Caki2 (cell line): ENCODE data around the gene ARPC4. TPM values are rescaled to one million over a fixed set of nuclear protein-coding genes. Genes with fewer than 3 reads are reported as not detected.
"Not testable (repeated sequence)": the region's sequence is repeated elsewhere in the genome, so short reads cannot be mapped to it uniquely, and the experiment has no call there.

Source experiments
- DNase-seq: peaks from one replicate; pipeline ENCODE4 v3.0.0-alpha.2; 2015; ENCODE audit warnings: low read depth
- in situ Hi-C: cut with HindIII; loops from 2 replicates; pipeline ENCODE4 v1.10.0; 2016; ENCODE audit warnings: low sequenced_read_pairs, low pct_unique_long_range_greater_than_20kb, mixed read lengths
- total RNA-seq: library from RNA; depleted of rRNA; stranded (reverse); fragments of >200 nt; shearing (Covaris generic); gene quantifications from 2 replicates; pipeline ENCODE4 v1.2.3, GENCODE V29; 2014; ENCODE audit warnings: low replicate concordance

The ARPC4 gene
- total RNA-seq, 1 experiment from 2014 or later, result 238 TPM

DNA sequence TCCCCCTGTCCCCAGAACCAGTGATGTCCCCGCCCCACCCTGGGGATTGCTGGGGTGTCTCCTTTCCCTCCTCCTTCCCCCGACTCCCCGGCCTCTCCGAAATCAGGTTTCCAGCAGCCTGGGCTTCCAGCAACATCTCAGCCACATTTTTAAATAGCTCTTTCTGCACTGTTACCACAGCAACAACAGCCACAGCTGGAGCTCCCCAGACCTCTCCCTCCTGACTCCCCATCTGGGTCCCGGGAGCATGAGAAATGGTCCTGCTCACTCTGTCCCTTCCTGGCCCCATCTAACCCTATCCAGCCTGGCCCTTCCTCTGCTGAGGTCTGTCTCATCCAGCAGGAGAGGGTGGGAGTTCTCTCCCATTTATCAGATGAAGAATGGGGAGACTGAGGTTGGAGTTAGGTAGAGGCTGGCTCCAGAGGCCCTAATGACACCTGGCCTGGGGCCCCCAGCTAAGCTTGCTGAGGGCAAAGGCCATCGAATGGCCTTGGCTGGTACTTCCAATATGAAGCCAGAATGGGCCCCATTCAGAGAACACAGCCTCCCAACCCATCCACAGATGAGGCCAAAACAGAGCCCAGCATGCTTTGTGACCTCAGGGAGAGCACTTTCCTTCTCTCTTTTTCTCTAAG is 24.6 kb upstream of the ARPC4 start:
- in situ Hi-C loops, result no loop called here
- DNase-seq, result no peak

DNA sequence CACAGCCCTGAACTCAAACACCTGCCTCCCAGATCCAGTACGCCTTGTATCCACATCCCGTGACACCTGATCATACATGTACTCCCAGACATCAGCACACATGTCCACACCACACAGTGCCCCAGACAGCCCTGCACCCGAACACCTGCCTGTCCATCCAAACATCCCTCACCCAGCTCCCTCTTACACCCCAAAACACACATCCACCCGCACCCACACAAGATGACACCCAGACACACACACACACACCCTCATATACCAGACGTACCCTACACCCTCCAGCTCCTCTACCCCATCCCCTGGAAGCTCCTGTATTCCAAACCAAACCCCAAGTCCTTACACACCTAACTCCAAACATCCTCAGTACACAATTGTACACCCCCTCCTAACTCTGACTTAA is 23.9 kb upstream of the ARPC4 start:
- in situ Hi-C loops, result no loop called here
- DNase-seq, result no peak

DNA sequence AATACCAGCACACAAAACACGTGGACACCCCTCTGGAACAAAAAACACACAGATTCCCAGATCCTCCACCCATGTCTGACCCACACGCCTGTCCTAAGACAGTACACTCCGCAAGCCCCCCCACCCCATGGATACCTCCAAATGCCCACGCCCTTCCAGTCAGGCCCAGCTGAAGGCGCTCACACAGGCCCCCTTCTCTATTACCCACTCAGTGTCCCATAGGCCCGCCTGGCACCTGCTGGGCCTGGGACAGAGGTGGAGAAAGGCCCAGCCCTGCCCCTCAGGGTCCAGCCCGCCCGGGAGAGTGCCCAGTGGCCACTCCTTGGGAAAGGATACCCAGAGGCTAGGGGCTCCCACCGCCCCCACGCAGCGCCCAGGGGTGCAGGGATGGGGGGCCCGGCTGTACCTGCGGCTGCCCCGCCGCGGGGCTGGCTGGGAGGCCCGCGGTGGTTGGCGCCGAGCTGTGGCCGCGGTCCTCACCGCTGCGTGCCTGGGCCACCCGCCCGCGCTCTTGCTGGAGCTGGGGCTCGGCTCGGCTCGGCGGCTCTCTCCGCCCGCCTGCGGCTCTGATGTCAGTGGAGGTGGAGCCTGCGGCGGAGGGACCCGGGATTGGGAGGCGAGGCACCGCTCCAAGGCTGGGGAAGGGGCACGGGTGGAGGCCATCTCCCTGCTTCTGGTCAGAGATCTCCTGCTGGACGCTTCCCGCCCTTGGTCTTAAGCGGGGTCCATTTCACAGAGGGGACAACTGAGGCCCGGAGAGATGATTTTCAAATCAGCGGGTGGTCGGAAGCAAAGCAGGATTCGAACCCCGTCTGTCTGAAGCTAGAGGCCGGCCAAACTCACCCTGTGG is 23.2 kb upstream of the ARPC4 start, which contains the start of gene CAMK1:
TSS of gene CAMK1 (minus strand) at position 522 of the 850 bp plus-strand sequence. CDS start 2,198 bp downstream, outside the sequence.
- peak; percentile 50 for DNase-seq

GRCh38 chr3:9770276-9770812 is 22.5 kb upstream of the ARPC4 start:
- in situ Hi-C loops, result no loop called here
- DNase-seq, result no peak

More for the DNA sequence above, 23.2 kb upstream of the ARPC4 start, which contains the start of gene CAMK1:
- in situ Hi-C loops, result no loop called here

- in situ Hi-C loops, DNase-seq: not testable (repeated sequence)
Measured at GRCh38 chr3:9771007-9771406, 21.9 kb upstream of the ARPC4 start.

- no peak for DNase-seq
- in situ Hi-C loops, result no loop called here
Measured at GRCh38 chr3:9776896-9777693, 15.8 kb upstream of the ARPC4 start.

DNA sequence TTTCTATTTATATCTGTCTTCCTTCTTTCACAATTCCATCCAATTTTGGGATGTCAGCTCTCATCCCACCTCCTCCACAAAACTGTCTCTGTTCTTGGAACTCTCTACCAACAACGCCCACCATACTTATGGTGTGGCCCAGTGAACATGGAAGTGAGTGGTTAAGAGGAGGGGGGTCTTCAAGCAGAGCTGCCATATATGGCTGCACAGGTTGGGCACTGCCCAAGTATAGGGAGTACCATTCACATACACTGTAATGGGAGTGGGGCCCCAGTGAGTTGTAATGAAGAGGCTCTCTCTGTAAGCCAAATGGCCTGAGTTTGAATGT is 15.2 kb upstream of the ARPC4 start:
- in situ Hi-C loops, result no loop called here
- no peak for DNase-seq

- in situ Hi-C loops, result no loop called here
- DNase-seq, result no peak
Measured at GRCh38 chr3:9778143-9779074, 14.5 kb upstream of the ARPC4 start.

GRCh38 chr3:9779075-9779593 is 13.7 kb upstream of the ARPC4 start:
- in situ Hi-C loops, result no loop called here
- DNase-seq, result no peak

DNA sequence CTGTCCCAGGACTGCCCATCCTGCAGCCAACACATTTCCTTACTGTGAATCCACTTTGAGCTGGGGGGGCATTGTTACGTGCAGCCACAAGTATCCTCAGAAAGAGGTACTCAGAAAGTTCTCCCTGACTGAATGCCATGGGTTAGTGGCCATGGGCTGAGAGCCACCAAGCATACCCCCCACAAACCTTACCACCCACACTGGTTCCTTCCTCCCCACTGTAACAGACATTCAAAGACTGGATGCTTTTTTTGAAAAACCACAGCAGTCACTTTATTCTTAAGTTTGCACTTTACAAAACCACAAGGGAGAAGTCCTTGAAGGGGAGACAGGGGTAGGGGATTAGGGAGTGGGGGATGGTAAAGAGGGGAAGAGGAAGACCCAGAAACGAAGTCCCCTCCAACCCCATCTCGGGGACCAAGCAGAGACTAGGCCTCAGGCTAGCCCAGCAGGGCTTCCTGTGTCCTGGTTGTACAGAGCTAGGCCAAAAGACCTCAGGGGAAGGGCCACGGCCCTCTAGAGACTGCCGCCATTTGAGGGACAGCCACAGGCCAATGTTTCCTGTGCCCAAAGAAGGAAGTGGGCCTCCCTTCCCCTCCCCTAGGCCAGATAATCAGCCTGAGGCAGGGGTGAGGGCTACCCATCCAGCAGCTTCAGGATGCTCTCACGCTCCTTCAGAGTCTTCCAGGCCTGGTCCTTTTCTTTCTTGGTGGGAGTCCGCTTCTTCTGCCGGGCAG is 13.0 kb upstream of the ARPC4 start:
- no peak for DNase-seq
- in situ Hi-C loops, result no loop called here

- in situ Hi-C loops, result no loop called here
- no peak for DNase-seq
Measured at GRCh38 chr3:9780458-9780812, 12.4 kb upstream of the ARPC4 start.

DNA sequence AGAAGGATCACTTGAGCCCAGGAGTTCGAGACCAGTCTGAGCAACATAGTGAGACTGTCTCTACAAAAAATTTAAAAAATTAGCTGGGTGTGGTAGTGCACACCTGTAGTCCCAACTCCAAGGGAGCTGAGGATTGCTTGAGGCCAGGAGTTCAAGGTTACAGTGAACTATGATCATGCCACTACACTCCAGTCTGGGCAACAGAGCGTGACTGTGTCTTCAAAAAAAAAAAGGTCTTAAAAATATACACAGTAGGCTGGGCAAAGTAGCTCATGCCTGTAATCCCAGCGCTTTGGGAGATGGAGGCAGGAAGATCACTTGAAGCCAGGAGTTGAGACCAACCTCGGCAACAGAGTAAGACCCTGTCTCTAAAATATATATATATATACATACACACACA is 12.0 kb upstream of the ARPC4 start:
- DNase-seq, result no peak
- in situ Hi-C loops, result no loop called here

GRCh38 chr3:9781551-9781950 is 11.3 kb upstream of the ARPC4 start:
- DNase-seq, result no peak
- in situ Hi-C loops, result no loop called here

GRCh38 chr3:9781978-9782603 is 10.8 kb upstream of the ARPC4 start:
- no peak for DNase-seq
- in situ Hi-C loops, result no loop called here

- no peak for DNase-seq
- in situ Hi-C loops, result no loop called here
Measured at GRCh38 chr3:9782770-9783169, 10.1 kb upstream of the ARPC4 start.

GRCh38 chr3:9783954-9784353 is 8.9 kb upstream of the ARPC4 start:
- in situ Hi-C loops, result no loop called here

DNA sequence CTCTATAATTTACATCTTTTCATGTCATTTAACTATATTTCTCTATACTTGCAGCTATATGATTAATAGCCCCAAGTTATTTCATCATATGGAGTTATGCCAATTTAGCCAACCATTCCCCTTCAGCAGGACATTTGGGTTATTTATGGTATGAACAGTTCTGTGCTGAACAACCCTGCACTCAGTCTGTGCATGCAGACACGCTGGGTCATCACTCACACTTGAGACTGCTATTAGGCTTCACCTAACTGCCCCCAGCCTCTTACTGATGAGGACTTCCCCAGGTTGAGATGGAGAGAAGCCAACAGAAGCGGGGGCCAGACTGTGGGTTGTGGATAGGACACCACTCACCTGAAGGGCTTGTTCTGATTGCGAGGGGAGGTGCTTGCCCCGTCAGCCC is 7.9 kb upstream of the ARPC4 start:
- DNase-seq, result no peak
- in situ Hi-C loops, result no loop called here

More at GRCh38 chr3:9783954-9784353, 8.9 kb upstream of the ARPC4 start:
- no peak for DNase-seq
